Neural cell (in vitro differentiated cells): ENCODE measurements around the gene KLHL17. TPM values are rescaled to one million over a fixed set of nuclear protein-coding genes. Genes with fewer than 3 reads are reported as not detected.
A peak's percentile ranks its signal among the peaks of the same experiment; 100 is the strongest.

Experiments
- H2AFZ ChIP-seq: fragments of 200-600, 300-800 bp; sonication (generic), shearing (Covaris generic); 2 replicates; pipeline ENCODE4 v1.6.0; 2014; ENCODE audit warnings: low read depth, mild to moderate bottlenecking, antibody characterized with exemption, low read length, moderate library complexity
- H3F3A ChIP-seq: fragments of 200-600 bp; shearing (Covaris generic); 2 replicates; pipeline ENCODE4 v1.6.1; 2016; ENCODE audit warnings: mild to moderate bottlenecking, moderate library complexity, mixed read lengths, antibody characterized with exemption, low read length; ENCODE audit not compliant: insufficient read depth, poor library complexity, severe bottlenecking
- H3K27ac ChIP-seq: fragments of 200-600, 300-800 bp; sonication (generic), shearing (Covaris generic); 2 replicates; pipeline ENCODE4 v1.5.1; 2014; ENCODE audit warnings: mild to moderate bottlenecking, low read length, moderate library complexity
- H3K27me3 ChIP-seq: fragments of 300-800, 200-600 bp; sonication (generic), shearing (Covaris generic); 2 replicates; pipeline ENCODE4 v1.6.0; 2014; ENCODE audit warnings: mild to moderate bottlenecking, low read depth, low read length, moderate library complexity; ENCODE audit not compliant: insufficient read depth
- H3K36me3 ChIP-seq: fragments of 300-800, 200-600 bp; sonication (generic), shearing (Covaris generic); 2 replicates; pipeline ENCODE4 v1.5.1; 2014; ENCODE audit warnings: mild to moderate bottlenecking, antibody characterized with exemption, low read length, moderate library complexity; ENCODE audit not compliant: insufficient read depth
- H3K4me2 ChIP-seq: fragments of 300-800, 200-600 bp; sonication (generic), shearing (Covaris generic); 2 replicates; pipeline ENCODE4 v1.6.0; 2014; ENCODE audit warnings: mild to moderate bottlenecking, low read length
- H3K4me3 ChIP-seq: fragments of 300-800, 200-600 bp; sonication (generic), shearing (Covaris generic); 2 replicates; pipeline ENCODE4 v1.5.1; 2014; ENCODE audit warnings: mild to moderate bottlenecking, low read length, moderate library complexity
- H3K79me2 ChIP-seq: fragments of 200-600 bp; shearing (Covaris generic); replicated peaks from 2 replicates; pipeline ENCODE4 v1.6.0; 2014; ENCODE audit warnings: mild to moderate bottlenecking, low read length, moderate library complexity; ENCODE audit not compliant: insufficient read depth
- H3K9ac ChIP-seq: fragments of 300-800, 200-600 bp; sonication (generic), shearing (Covaris generic); 2 replicates; pipeline ENCODE4 v1.6.1; 2016; ENCODE audit warnings: mild to moderate bottlenecking, low read length, mixed read lengths
- H3K9me2 ChIP-seq: fragments of 200-600 bp; shearing (Covaris generic); 2 replicates; pipeline ENCODE4 v1.6.1; 2016; ENCODE audit warnings: mild to moderate bottlenecking, low read length, mixed read lengths; ENCODE audit not compliant: insufficient read depth
- H3K9me3 ChIP-seq: fragments of 200-600, 300-800 bp; sonication (generic), shearing (Covaris generic); 2 replicates; pipeline ENCODE4 v1.6.1; 2016; ENCODE audit warnings: mild to moderate bottlenecking, mixed run types, low read length, moderate library complexity, mixed read lengths
- H4K20me1 ChIP-seq: fragments of 200-600 bp; shearing (Covaris generic); 2 replicates; pipeline ENCODE4 v1.6.1; 2016; ENCODE audit warnings: mild to moderate bottlenecking, mixed run types; ENCODE audit not compliant: insufficient read depth
- EP300 ChIP-seq: fragments of 450-650 bp; conservative IDR thresholded peaks from 2 replicates; pipeline ENCODE4 v1.6.1; 2014; ENCODE audit warnings: antibody characterized with exemption, mild to moderate bottlenecking, moderate library complexity; ENCODE audit not compliant: poor library complexity, severe bottlenecking
- EZH2 ChIP-seq: fragments of 200-600, 300-800 bp; shearing (Covaris generic), sonication (generic); IDR thresholded peaks from 2 replicates; pipeline ENCODE4 v1.6.1; 2014; ENCODE audit warnings: antibody characterized with exemption, low read length, borderline replicate concordance, mild to moderate bottlenecking; ENCODE audit not compliant: insufficient read depth, poor library complexity, severe bottlenecking
- MXI1 ChIP-seq: fragments of 450-650 bp; conservative IDR thresholded peaks from 2 replicates; pipeline ENCODE4 v1.6.1; 2014; ENCODE audit warnings: antibody characterized with exemption, mild to moderate bottlenecking; ENCODE audit not compliant: poor library complexity, severe bottlenecking
- POLR2AphosphoS5 ChIP-seq: IDR thresholded peaks from 2 replicates; pipeline ENCODE4 v1.6.1; 2012
- RAD21 ChIP-seq: fragments of 450-650 bp; conservative IDR thresholded peaks from 2 replicates; pipeline ENCODE4 v1.6.1; 2014; ENCODE audit warnings: antibody characterized with exemption, mild to moderate bottlenecking, moderate library complexity
- SMC3 ChIP-seq: fragments of 450-650 bp; conservative IDR thresholded peaks from 2 replicates; pipeline ENCODE4 v1.6.1; 2014; ENCODE audit warnings: antibody characterized with exemption, mild to moderate bottlenecking, moderate library complexity; ENCODE audit not compliant: poor library complexity
- TAF1 ChIP-seq: IDR thresholded peaks from 2 replicates; pipeline ENCODE4 v1.6.1; 2012; ENCODE audit warnings: low read depth
- polyA plus RNA-seq: library from polyadenylated mRNA; depleted of rRNA; stranded (reverse); fragments of >200 nt; gene quantifications from 2 replicates; pipeline ENCODE4 v1.2.3, GENCODE V29; 2014
- TF ChIP-seq, protein P1 (sequence below): fragments of 450-650 bp; IDR thresholded peaks from 2 replicates; pipeline ENCODE4 v1.5.1; 2014; ENCODE audit warnings: antibody characterized with exemption, mild to moderate bottlenecking, moderate library complexity; ENCODE audit not compliant: poor library complexity, severe bottlenecking
- TF ChIP-seq, protein P2 (sequence below): IDR thresholded peaks from 2 replicates; pipeline ENCODE4 v1.6.1; 2012; ENCODE audit warnings: borderline replicate concordance

Gene KLHL17
- polyA plus RNA-seq, 1 donor from 2014 or later = 52.3 TPM

DNA sequence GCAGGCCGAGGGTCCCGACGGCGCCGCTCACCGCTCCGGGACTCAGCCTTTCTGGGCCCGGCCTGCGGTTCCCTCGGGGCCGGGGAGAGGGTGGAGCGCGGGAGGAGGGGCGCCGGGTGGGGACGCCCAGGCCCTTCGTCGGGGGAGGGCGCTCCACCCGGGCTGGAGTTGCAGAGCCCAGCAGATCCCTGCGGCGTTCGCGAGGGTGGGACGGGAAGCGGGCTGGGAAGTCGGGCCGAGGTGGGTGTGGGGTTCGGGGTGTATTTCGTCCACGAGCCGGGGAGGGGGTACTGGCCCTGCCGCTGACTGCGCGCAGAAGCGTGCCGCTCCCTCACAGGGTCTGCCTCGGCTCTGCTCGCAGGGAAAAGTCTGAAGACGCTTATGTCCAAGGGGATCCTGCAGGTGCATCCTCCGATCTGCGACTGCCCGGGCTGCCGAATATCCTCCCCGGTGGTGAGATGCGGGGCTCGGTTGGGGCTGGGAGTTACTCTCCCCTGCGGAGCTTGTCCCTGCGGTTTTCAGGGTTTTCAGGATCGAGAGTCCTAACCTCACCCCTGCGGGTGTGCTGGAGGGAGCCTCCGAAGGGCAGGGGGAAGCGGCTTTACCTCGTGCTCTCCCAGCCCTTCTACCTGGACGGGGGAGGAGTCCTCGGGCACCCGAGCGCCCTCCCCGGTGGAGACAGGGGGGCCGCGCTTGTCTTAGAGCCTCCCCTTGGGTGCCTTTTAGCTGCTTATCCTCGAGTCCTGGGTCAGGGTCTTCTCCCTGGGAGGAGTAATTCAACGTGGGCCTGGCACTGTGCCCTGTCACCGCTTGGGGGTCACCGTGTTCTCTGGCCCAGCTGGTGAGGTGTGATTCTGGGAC lies 34.6 kb upstream of the KLHL17 start:
- H3K4me3 ChIP-seq = peak overlapping the region; percentile 59
- H3F3A ChIP-seq = no peaks in the 10 kb centered on the region
- H4K20me1 ChIP-seq = no peaks in the 10 kb centered on the region
- peak; percentile 93 for TF ChIP-seq EZH2
- TF ChIP-seq RAD21 = no peak
- H3K9ac ChIP-seq = no peak overlapping the region
- H3K27ac ChIP-seq = no peak overlapping the region
- no peak overlapping the region for H2AFZ ChIP-seq
- no peaks in the 10 kb centered on the region for H3K9me3 ChIP-seq
- no peaks in the 10 kb centered on the region for H3K79me2 ChIP-seq
- no peak overlapping the region for H3K4me2 ChIP-seq
- no peaks in the 10 kb centered on the region for H3K36me3 ChIP-seq
- H3K9me2 ChIP-seq = no peaks in the 10 kb centered on the region
- peaks cover 72% of the 10 kb centered on the region for H3K27me3 ChIP-seq

DNA sequence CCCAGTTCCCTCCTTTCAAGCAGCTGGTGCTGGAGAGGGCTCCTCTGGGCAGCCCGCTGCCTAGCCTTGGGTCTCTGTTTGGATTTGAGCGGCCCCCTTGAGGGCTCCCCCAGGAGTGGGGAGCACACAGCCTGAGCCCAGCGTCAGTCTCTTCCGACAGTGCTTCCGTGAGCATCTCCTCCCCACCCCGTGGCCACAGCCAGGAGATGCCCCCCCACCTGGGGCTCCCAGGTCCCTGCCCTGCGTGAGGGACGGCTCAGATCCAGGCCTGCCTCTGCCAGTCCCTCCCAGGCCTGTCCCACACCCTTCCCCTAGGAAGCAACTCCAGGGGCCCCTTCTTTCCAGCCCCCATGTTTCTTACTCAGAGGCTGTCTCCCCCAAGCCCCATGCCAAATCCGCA lies 33.1 kb upstream of the KLHL17 start:
- no peaks in the 10 kb centered on the region for H3F3A ChIP-seq
- peaks cover 65% of the 10 kb centered on the region for H3K27me3 ChIP-seq
- H4K20me1 ChIP-seq = no peaks in the 10 kb centered on the region
- TF ChIP-seq, protein P1, sequence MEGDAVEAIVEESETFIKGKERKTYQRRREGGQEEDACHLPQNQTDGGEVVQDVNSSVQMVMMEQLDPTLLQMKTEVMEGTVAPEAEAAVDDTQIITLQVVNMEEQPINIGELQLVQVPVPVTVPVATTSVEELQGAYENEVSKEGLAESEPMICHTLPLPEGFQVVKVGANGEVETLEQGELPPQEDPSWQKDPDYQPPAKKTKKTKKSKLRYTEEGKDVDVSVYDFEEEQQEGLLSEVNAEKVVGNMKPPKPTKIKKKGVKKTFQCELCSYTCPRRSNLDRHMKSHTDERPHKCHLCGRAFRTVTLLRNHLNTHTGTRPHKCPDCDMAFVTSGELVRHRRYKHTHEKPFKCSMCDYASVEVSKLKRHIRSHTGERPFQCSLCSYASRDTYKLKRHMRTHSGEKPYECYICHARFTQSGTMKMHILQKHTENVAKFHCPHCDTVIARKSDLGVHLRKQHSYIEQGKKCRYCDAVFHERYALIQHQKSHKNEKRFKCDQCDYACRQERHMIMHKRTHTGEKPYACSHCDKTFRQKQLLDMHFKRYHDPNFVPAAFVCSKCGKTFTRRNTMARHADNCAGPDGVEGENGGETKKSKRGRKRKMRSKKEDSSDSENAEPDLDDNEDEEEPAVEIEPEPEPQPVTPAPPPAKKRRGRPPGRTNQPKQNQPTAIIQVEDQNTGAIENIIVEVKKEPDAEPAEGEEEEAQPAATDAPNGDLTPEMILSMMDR = no peak
- TF ChIP-seq SMC3 (no peak), POLR2AphosphoS5 (no peak), TAF1 (no peak), EP300 (no peak), RAD21 (no peak), EZH2 (no peak)
- TF ChIP-seq, protein P2, sequence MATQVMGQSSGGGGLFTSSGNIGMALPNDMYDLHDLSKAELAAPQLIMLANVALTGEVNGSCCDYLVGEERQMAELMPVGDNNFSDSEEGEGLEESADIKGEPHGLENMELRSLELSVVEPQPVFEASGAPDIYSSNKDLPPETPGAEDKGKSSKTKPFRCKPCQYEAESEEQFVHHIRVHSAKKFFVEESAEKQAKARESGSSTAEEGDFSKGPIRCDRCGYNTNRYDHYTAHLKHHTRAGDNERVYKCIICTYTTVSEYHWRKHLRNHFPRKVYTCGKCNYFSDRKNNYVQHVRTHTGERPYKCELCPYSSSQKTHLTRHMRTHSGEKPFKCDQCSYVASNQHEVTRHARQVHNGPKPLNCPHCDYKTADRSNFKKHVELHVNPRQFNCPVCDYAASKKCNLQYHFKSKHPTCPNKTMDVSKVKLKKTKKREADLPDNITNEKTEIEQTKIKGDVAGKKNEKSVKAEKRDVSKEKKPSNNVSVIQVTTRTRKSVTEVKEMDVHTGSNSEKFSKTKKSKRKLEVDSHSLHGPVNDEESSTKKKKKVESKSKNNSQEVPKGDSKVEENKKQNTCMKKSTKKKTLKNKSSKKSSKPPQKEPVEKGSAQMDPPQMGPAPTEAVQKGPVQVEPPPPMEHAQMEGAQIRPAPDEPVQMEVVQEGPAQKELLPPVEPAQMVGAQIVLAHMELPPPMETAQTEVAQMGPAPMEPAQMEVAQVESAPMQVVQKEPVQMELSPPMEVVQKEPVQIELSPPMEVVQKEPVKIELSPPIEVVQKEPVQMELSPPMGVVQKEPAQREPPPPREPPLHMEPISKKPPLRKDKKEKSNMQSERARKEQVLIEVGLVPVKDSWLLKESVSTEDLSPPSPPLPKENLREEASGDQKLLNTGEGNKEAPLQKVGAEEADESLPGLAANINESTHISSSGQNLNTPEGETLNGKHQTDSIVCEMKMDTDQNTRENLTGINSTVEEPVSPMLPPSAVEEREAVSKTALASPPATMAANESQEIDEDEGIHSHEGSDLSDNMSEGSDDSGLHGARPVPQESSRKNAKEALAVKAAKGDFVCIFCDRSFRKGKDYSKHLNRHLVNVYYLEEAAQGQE = no peak
- H3K27ac ChIP-seq = no peak overlapping the region
- no peak overlapping the region for H3K9ac ChIP-seq
- H3K9me3 ChIP-seq = no peaks in the 10 kb centered on the region
- no peak overlapping the region for H2AFZ ChIP-seq
- no peaks in the 10 kb centered on the region for H3K9me2 ChIP-seq
- no peaks in the 10 kb centered on the region for H3K36me3 ChIP-seq
- no peaks in the 10 kb centered on the region for H3K79me2 ChIP-seq
- no peak overlapping the region for H3K4me2 ChIP-seq
- no peak overlapping the region for H3K4me3 ChIP-seq

DNA sequence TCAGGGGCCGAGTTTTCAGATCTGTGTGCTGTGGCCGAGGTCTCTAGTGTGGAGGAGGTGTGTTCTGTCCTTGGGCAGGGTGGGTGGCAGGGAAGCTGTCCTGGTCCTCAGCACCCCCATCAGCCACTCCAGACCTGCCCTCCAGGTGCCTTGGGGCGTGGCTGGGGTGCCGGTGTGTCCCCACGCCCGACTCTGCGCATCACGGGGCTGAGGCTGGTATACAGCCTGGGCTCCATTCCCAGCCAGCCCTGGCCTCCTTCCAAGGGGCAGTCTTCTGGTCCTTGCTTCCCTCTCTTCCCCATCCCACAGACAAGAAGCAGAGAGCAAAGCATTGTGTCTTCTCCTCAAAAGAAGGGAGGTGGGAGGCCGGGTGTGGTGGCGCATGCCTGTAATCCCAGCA lies 32.6 kb upstream of the KLHL17 start:
- Histone ChIP-seq H3K9ac (no peak overlapping the region), H3F3A (no peaks in the 10 kb centered on the region), H3K27me3 (peaks cover 63% of the 10 kb centered on the region), H4K20me1 (no peaks in the 10 kb centered on the region), H3K27ac (no peak overlapping the region), H3K4me2 (no peak overlapping the region), H3K9me2 (no peaks in the 10 kb centered on the region), H3K79me2 (no peaks in the 10 kb centered on the region), H3K4me3 (no peak overlapping the region), H2AFZ (no peak overlapping the region), H3K36me3 (no peaks in the 10 kb centered on the region), H3K9me3 (no peaks in the 10 kb centered on the region)
- TF ChIP-seq TAF1 (no peak), EP300 (no peak), POLR2AphosphoS5 (no peak), RAD21 (no peak), EZH2 (no peak), SMC3 (no peak), MXI1 (no peak)
- TF ChIP-seq, protein P1 = no peak
- TF ChIP-seq, protein P2 = no peak
